Osteocyte (in vitro differentiated cells): Measurements from ENCODE around the gene ANO9. TPM values are rescaled to one million over a fixed set of nuclear protein-coding genes. Genes with fewer than 3 reads are reported as not detected.
"Not testable (repeated sequence)": the region's sequence is repeated elsewhere in the genome, so short reads cannot be mapped to it uniquely, and the experiment has no call there.

Experiments used
- DNase-seq: peaks from one replicate; pipeline ENCODE4 v3.0.0; 2021; ENCODE audit warnings: mixed read lengths; ENCODE audit not compliant: unreplicated experiment; ENCODE audit errors: extremely low spot score
- H3K27ac Mint-ChIP-seq: one replicate; pipeline ENCODE4 v1.8.0; 2021; ENCODE audit warnings: mild to moderate bottlenecking, mixed read lengths; ENCODE audit not compliant: unreplicated experiment
- H3K27me3 Mint-ChIP-seq: one replicate; pipeline ENCODE4 v1.8.0; 2021; ENCODE audit warnings: mixed read lengths; ENCODE audit not compliant: unreplicated experiment
- H3K36me3 Mint-ChIP-seq: one replicate; pipeline ENCODE4 v1.8.0; 2021; ENCODE audit warnings: mixed read lengths; ENCODE audit not compliant: unreplicated experiment
- H3K4me1 Mint-ChIP-seq: one replicate; pipeline ENCODE4 v1.8.0; 2021; ENCODE audit warnings: mixed read lengths; ENCODE audit not compliant: unreplicated experiment
- H3K4me3 Mint-ChIP-seq: one replicate; pipeline ENCODE4 v1.8.0; 2021; ENCODE audit warnings: mild to moderate bottlenecking, moderate library complexity, mixed read lengths; ENCODE audit not compliant: unreplicated experiment
- H3K9me3 Mint-ChIP-seq: one replicate; pipeline ENCODE4 v1.8.0; 2021; ENCODE audit warnings: mixed read lengths; ENCODE audit not compliant: unreplicated experiment
- CTCF ChIP-seq: fragments of 200-600 bp; sonication (generic); IDR thresholded peaks from 2 replicates; pipeline ENCODE4 v1.5.0; 2021; ENCODE audit warnings: antibody characterized with exemption, mild to moderate bottlenecking, moderate library complexity
- total RNA-seq: library from RNA; stranded (reverse); gene quantifications from 2 replicates; pipeline ENCODE4 v1.2.1, GENCODE V29; 2021

Gene ANO9
- total RNA-seq, 1 donor from 2014 or later = not detected

- no peaks in the 10 kb centered on the region for H3K36me3 Mint-ChIP-seq
- TF ChIP-seq CTCF = no peak
- no peak overlapping the region for H3K4me3 Mint-ChIP-seq
- H3K27me3 Mint-ChIP-seq = no peaks in the 10 kb centered on the region
- no peaks in the 10 kb centered on the region for H3K9me3 Mint-ChIP-seq
- H3K27ac Mint-ChIP-seq = no peak overlapping the region
- H3K4me1 Mint-ChIP-seq = peaks cover 10% of the 10 kb centered on the region
- no peak for DNase-seq
These were observed 2.3 kb downstream of the ANO9 start for GRCh38 chr11:439315-440064.

GRCh38 chr11:438101-438844, 3.5 kb downstream of the ANO9 start:
- no peak overlapping the region for H3K27ac Mint-ChIP-seq
- H3K4me3 Mint-ChIP-seq = no peak overlapping the region
- H3K36me3 Mint-ChIP-seq = no peaks in the 10 kb centered on the region
- no peak for TF ChIP-seq CTCF
- H3K4me1 Mint-ChIP-seq = no peaks in the 10 kb centered on the region
- no peaks in the 10 kb centered on the region for H3K27me3 Mint-ChIP-seq
- no peaks in the 10 kb centered on the region for H3K9me3 Mint-ChIP-seq
- DNase-seq = no peak

GRCh38 chr11:437228-437870, 4.5 kb downstream of the ANO9 start:
- no peak for TF ChIP-seq CTCF
- H3K4me3 Mint-ChIP-seq = no peak overlapping the region
- no peaks in the 10 kb centered on the region for H3K4me1 Mint-ChIP-seq

GRCh38 chr11:434999-435740, 6.6 kb downstream of the ANO9 start:
- not testable (repeated sequence) for H3K27ac Mint-ChIP-seq, H3K9me3 Mint-ChIP-seq, H3K36me3 Mint-ChIP-seq

More at GRCh38 chr11:437228-437870, 4.5 kb downstream of the ANO9 start:
- Mint-ChIP-seq H3K27me3 (no peaks in the 10 kb centered on the region), H3K36me3 (no peaks in the 10 kb centered on the region), H3K9me3 (no peaks in the 10 kb centered on the region), H3K27ac (no peak overlapping the region)
- no peak for DNase-seq

GRCh38 chr11:434496-434895, 7.3 kb downstream of the ANO9 start:
- H3K4me1 Mint-ChIP-seq = no peaks in the 10 kb centered on the region
- DNase-seq = no peak
- no peaks in the 10 kb centered on the region for H3K27me3 Mint-ChIP-seq
- no peak overlapping the region for H3K4me3 Mint-ChIP-seq
- H3K36me3 Mint-ChIP-seq = no peaks in the 10 kb centered on the region
- H3K27ac Mint-ChIP-seq = no peak overlapping the region
- no peaks in the 10 kb centered on the region for H3K9me3 Mint-ChIP-seq
- TF ChIP-seq CTCF = no peak

More at GRCh38 chr11:434999-435740, 6.6 kb downstream of the ANO9 start:
- H3K4me3 Mint-ChIP-seq, H3K4me1 Mint-ChIP-seq, DNase-seq, H3K27me3 Mint-ChIP-seq: not testable (repeated sequence)
